ENCODE measurements around the gene PPTC7.
"Not testable (repeated sequence)": the region's sequence is repeated elsewhere in the genome, so short reads cannot be mapped to it uniquely, and the experiment has no call there.

Gene PPTC7

GRCh38 chr12:110583137-110584059 lies at the start of gene PPTC7:
TSS of gene PPTC7 (minus strand) at chr12:110583318. CDS start at chr12:110583031, 287 bp downstream.
- DNase-seq (ENCODE audit: low spot score) = peak; percentile 96

- DNase-seq (ENCODE audit: low spot score) = no peak
Observed at GRCh38 chr12:110627500-110628195, 44.5 kb upstream of the PPTC7 start.

- DNase-seq (ENCODE audit: low spot score) = no peak
Observed at GRCh38 chr12:110622582-110622981, 39.5 kb upstream of the PPTC7 start.

GRCh38 chr12:110619534-110619953 lies 36.4 kb upstream of the PPTC7 start:
- DNase-seq (ENCODE audit: low spot score) = no peak

- no peak for DNase-seq (ENCODE audit: low spot score)
Observed at GRCh38 chr12:110616471-110617115, 33.5 kb upstream of the PPTC7 start.

- no peak for DNase-seq (ENCODE audit: low spot score)
Observed at GRCh38 chr12:110615171-110615570, 32.1 kb upstream of the PPTC7 start.

GRCh38 chr12:110613771-110614684 lies 30.9 kb upstream of the PPTC7 start, which contains the start of gene TCTN1:
TSS of gene TCTN1 (plus strand) at chr12:110614129. CDS start at chr12:110614183, 54 bp downstream.
- peak; percentile 96 for DNase-seq (ENCODE audit: low spot score)

GRCh38 chr12:110613071-110613770 lies 30.1 kb upstream of the PPTC7 start:
- no peak for DNase-seq (ENCODE audit: low spot score)

GRCh38 chr12:110606253-110606611 lies 23.1 kb upstream of the PPTC7 start:
- DNase-seq (ENCODE audit: low spot score) = no peak

- peak; percentile 62 for DNase-seq (ENCODE audit: low spot score)
Observed at GRCh38 chr12:110602085-110602814, 19.1 kb upstream of the PPTC7 start.

GRCh38 chr12:110600254-110600653 lies 17.1 kb upstream of the PPTC7 start:
- peak; percentile 60 for DNase-seq (ENCODE audit: low spot score)

- no peak for DNase-seq (ENCODE audit: low spot score)
Observed at GRCh38 chr12:110599334-110599733, 16.2 kb upstream of the PPTC7 start.

GRCh38 chr12:110597885-110598284 lies 14.8 kb upstream of the PPTC7 start:
- DNase-seq (ENCODE audit: low spot score) = no peak

- not testable (repeated sequence) for DNase-seq (ENCODE audit: low spot score)
Observed at GRCh38 chr12:110592919-110593318, 9.8 kb upstream of the PPTC7 start.

- DNase-seq (ENCODE audit: low spot score) = no peak
Observed at GRCh38 chr12:110592078-110592477, 9.0 kb upstream of the PPTC7 start.

- DNase-seq (ENCODE audit: low spot score) = no peak
Observed at GRCh38 chr12:110591451-110592051, 8.4 kb upstream of the PPTC7 start.

GRCh38 chr12:110590806-110591326 lies 7.7 kb upstream of the PPTC7 start:
- peak; percentile 62 for DNase-seq (ENCODE audit: low spot score)

GRCh38 chr12:110590059-110590458 lies 6.9 kb upstream of the PPTC7 start:
- no peak for DNase-seq (ENCODE audit: low spot score)

GRCh38 chr12:110587102-110587501 lies 4.0 kb upstream of the PPTC7 start:
- DNase-seq (ENCODE audit: low spot score) = not testable (repeated sequence)
